ENCODE results near the gene CLEC4A. TPM values are rescaled to one million over a fixed set of nuclear protein-coding genes. Genes with fewer than 3 reads are reported as not detected.
"Not testable (repeated sequence)": the region's sequence is repeated elsewhere in the genome, so short reads cannot be mapped to it uniquely, and the experiment has no call there.

Gene CLEC4A
- total and polyA plus RNA-seq, 12 donors, result 0.24 to 8.4 (median 1.8) TPM; not detected in 1

DNA sequence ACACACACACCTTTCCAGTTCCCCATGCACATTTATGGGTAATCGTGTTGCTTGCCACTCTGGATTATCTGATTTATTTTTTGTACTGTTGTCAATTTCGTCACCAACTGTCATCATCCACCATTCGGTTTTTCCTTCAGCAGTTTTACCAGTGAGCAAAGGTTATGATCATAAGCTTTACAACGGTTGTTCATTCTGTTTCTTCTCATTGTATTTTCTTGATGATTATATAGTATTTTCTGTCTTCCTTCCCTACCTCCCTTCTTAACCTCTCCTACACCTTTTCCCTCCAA, 40.7 kb upstream of the CLEC4A start:
- WGBS, 4 donors, result 2 to 6% (median 4%) methylated on average over 4 of the region's 4 CpGs
- Histone ChIP-seq H3K27me3 (no peaks in the 10 kb centered on the region), H3K27ac (peak overlapping the region in 4 of 5 donors; percentile 82 to 98 (median 92)), H3K36me3 (replicated peaks in 1 of 2) (no peaks in the 10 kb centered on the region), H3K4me1 (replicated peaks in 1 of 2) (peaks cover 15 to 40% of the 10 kb centered on the region in 2 donors), H3K4me3 (peak overlapping the region in 2 of 4 donors; percentile 74 to 85), H3K9me3 (replicated peaks in 1 of 3) (no peaks in the 10 kb centered on the region)
- intact Hi-C loops (cut with DNase I), result no loop called here
- no peak for DNase-seq
- TF ChIP-seq POLR2A (IDR thresholded peaks at IDR 0.05) (no peak), CTCF (IDR thresholded peaks at IDR 0.05) (no peak)

DNA sequence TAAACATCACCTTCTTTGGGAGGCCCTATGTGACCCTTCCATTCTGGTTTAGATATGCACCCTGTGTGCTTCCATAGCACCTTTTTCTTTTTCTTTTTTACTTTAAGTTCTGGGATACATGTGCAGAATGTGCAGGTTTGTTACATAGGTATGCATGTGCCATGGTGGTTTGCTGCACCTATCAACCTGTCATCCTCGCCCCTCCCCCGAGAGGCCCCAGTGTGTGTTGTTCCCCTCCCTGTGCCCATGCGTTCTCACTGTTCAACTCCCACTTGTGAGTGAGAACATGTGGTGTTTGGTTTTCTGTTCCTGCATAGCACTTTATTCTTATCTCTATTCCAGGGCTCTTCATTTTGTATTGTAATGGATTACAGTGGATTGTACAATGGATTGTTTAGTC, 39.1 kb upstream of the CLEC4A start:
- WGBS, 4 donors, result 73 to 77% (median 75%) methylated on average over 3 of the region's 3 CpGs
- H3K27me3 ChIP-seq; H3K36me3 ChIP-seq (replicated peaks in 1 of 2); H3K4me3 ChIP-seq; H3K9me3 ChIP-seq (replicated peaks in 1 of 3); intact Hi-C loops (cut with DNase I); DNase-seq; H3K27ac ChIP-seq: not testable (repeated sequence)
- peaks cover 15 to 49% of the 10 kb centered on the region in 2 donors for H3K4me1 ChIP-seq (replicated peaks in 1 of 2)

GRCh38 chr12:8087666-8088065, 35.8 kb upstream of the CLEC4A start:
- no peak for DNase-seq
- Histone ChIP-seq H3K27ac (no peak overlapping the region), H3K4me1 (replicated peaks in 1 of 2) (peaks cover 5 to 38% of the 10 kb centered on the region in 2 donors), H3K36me3 (replicated peaks in 1 of 2) (peaks cover 0 to 34% of the 10 kb centered on the region in 2 donors), H3K27me3 (no peaks in the 10 kb centered on the region), H3K9me3 (replicated peaks in 1 of 3) (no peaks in the 10 kb centered on the region), H3K4me3 (no peak overlapping the region)
- intact Hi-C loops (cut with DNase I), result no loop called here
- WGBS, 4 donors, result 81 to 100% (median 88%) methylated on average over 2 of the region's 2 CpGs
- no peak for TF ChIP-seq POLR2A (IDR thresholded peaks at IDR 0.05)
- TF ChIP-seq CTCF (IDR thresholded peaks at IDR 0.05), result no peak

- TF ChIP-seq POLR2A (IDR thresholded peaks at IDR 0.05), result no peak
- no peak for TF ChIP-seq CTCF (IDR thresholded peaks at IDR 0.05)
- H3K27ac ChIP-seq, result no peak overlapping the region
- no peak overlapping the region for H3K4me3 ChIP-seq
- H3K9me3 ChIP-seq (replicated peaks in 1 of 3), result no peaks in the 10 kb centered on the region
- intact Hi-C loops (cut with DNase I), result no loop called here
- H3K4me1 ChIP-seq (replicated peaks in 1 of 2), result peaks cover 0 to 29% of the 10 kb centered on the region in 2 donors
- no peaks in the 10 kb centered on the region for H3K27me3 ChIP-seq
- no peak for DNase-seq
- 71 to 84% (median 79%) methylated on average over 3 of the region's 3 CpGs for WGBS, 4 donors
- peaks cover 0 to 43% of the 10 kb centered on the region in 2 donors for H3K36me3 ChIP-seq (replicated peaks in 1 of 2)
These were observed 34.8 kb upstream of the CLEC4A start for GRCh38 chr12:8088574-8088973.

- H3K4me1 ChIP-seq (replicated peaks in 1 of 2), result peaks cover 0 to 22% of the 10 kb centered on the region in 2 donors
- not testable (repeated sequence) for H3K9me3 ChIP-seq (replicated peaks in 1 of 3)
- WGBS, 4 donors, result 90 to 94% (median 93%) methylated on average over 11 of the region's 11 CpGs
These were observed 34.1 kb upstream of the CLEC4A start for GRCh38 chr12:8089277-8089676.

More at GRCh38 chr12:8089277-8089676, 34.1 kb upstream of the CLEC4A start:
- H3K36me3 ChIP-seq (replicated peaks in 1 of 2), result peaks cover 0 to 50% of the 10 kb centered on the region in 2 donors
- H3K27ac ChIP-seq; H3K27me3 ChIP-seq; intact Hi-C loops (cut with DNase I); DNase-seq; H3K4me3 ChIP-seq: not testable (repeated sequence)
